ENCODE results near the gene RPS5. TPM values are rescaled to one million over a fixed set of nuclear protein-coding genes. Genes with fewer than 3 reads are reported as not detected.
"Not testable (repeated sequence)": the region's sequence is repeated elsewhere in the genome, so short reads cannot be mapped to it uniquely, and the experiment has no call there.

The RPS5 gene
- total RNA-seq, 1 donor from 2014 or later: 1,982 TPM

- Mint-ChIP-seq H3K27ac (no peak overlapping the region), H3K9me3 (no peaks in the 10 kb centered on the region), H3K36me3 (ENCODE audit: low read depth) (peaks cover 7% of the 10 kb centered on the region), H3K4me3 (peak overlapping the region; percentile 92), H3K27me3 (peaks cover 7% of the 10 kb centered on the region), H3K4me1 (peaks cover 15% of the 10 kb centered on the region)
- intact Hi-C loops (cut with micrococcal nuclease): loop anchor here (2.0 to 10.0 kb wide), 2 partner anchors 67 to 305 kb away; partner anchors contain the start of genes ZNF324 and ZSCAN18
- DNase-seq (no peak), ATAC-seq (ENCODE audit: low read depth) (no peak)
- ChIA-PET POLR2A (interaction anchor here (1.1 kb wide), 1 partner anchor 38 kb away, joined by 3 read pairs; no protein-coding TSS in a partner anchor), CTCF (no interaction called here)
- TF ChIP-seq CTCF (IDR thresholded peaks at IDR 0.05): no peak
These were observed 12.8 kb downstream of the RPS5 start for GRCh38 chr19:58399903-58400302.

GRCh38 chr19:58400316-58400915, 13.3 kb downstream of the RPS5 start:
- intact Hi-C loops (cut with micrococcal nuclease): loop anchor here (2.0 to 10.0 kb wide), 2 partner anchors 66 to 306 kb away; partner anchors contain the start of genes ZNF324 and ZSCAN18
- Mint-ChIP-seq H3K4me3 (peak overlapping the region; percentile 92), H3K27ac (no peak overlapping the region), H3K27me3 (peaks cover 7% of the 10 kb centered on the region), H3K9me3 (no peaks in the 10 kb centered on the region), H3K36me3 (ENCODE audit: low read depth) (peaks cover 2% of the 10 kb centered on the region), H3K4me1 (peaks cover 15% of the 10 kb centered on the region)
- ChIA-PET CTCF (no interaction called here), POLR2A (interaction anchor here (1.1 kb wide), 1 partner anchor 38 kb away, joined by 3 read pairs; no protein-coding TSS in a partner anchor)
- no peak for DNase-seq
- no peak for TF ChIP-seq CTCF (IDR thresholded peaks at IDR 0.05)
- ATAC-seq (ENCODE audit: low read depth): no peak

- peak; percentile 96 for ATAC-seq (ENCODE audit: low read depth)
- intact Hi-C loops (cut with micrococcal nuclease): loop anchor here (1.0 to 10.0 kb wide), 15 partner anchors 14 to 720 kb away; partner anchors contain the start of genes ERVK3-1, RPS5, TRIM28 and ZNF132
- Mint-ChIP-seq H3K36me3 (ENCODE audit: low read depth) (no peaks in the 10 kb centered on the region), H3K4me3 (peak overlapping the region; percentile 92), H3K27ac (peak overlapping the region; percentile 90), H3K27me3 (peaks cover 7% of the 10 kb centered on the region), H3K4me1 (peaks cover 12% of the 10 kb centered on the region), H3K9me3 (no peaks in the 10 kb centered on the region)
- ChIA-PET CTCF (no interaction called here), POLR2A (interaction anchor here (0.6 to 2.2 kb wide), 4 partner anchors 12 to 42 kb away, joined by 3 to 10 read pairs (median 4); partner anchors contain the start of genes RPS5 and ZNF837)
- TF ChIP-seq CTCF (IDR thresholded peaks at IDR 0.05): no peak
- DNase-seq: peak; percentile 96
These were observed 14.1 kb downstream of the RPS5 start for GRCh38 chr19:58400916-58401839.

- POLR2A ChIA-PET: interaction anchor here (0.6 to 2.2 kb wide), 7 partner anchors 15 to 118 kb away, joined by 3 to 10 read pairs (median 3); partner anchors contain the start of genes RPS5, ZBTB45, ZNF132 and ZNF497
- ATAC-seq (ENCODE audit: low read depth) (no peak), DNase-seq (no peak)
- Mint-ChIP-seq H3K27me3 (peaks cover 7% of the 10 kb centered on the region), H3K36me3 (ENCODE audit: low read depth) (no peaks in the 10 kb centered on the region), H3K4me1 (peaks cover 18% of the 10 kb centered on the region), H3K4me3 (peak overlapping the region; percentile 92), H3K9me3 (no peaks in the 10 kb centered on the region), H3K27ac (no peak overlapping the region)
- intact Hi-C loops (cut with micrococcal nuclease): loop anchor here (1.0 to 10.0 kb wide), 15 partner anchors 15 to 721 kb away; partner anchors contain the start of genes ERVK3-1, RPS5, TRIM28 and ZNF132
- no peak for TF ChIP-seq CTCF (IDR thresholded peaks at IDR 0.05)
- CTCF ChIA-PET: no interaction called here
These were observed 14.9 kb downstream of the RPS5 start for GRCh38 chr19:58401840-58402421.

GRCh38 chr19:58403920-58404478, 16.9 kb downstream of the RPS5 start:
- H3K4me3 Mint-ChIP-seq, CTCF ChIA-PET: not testable (repeated sequence)

More at GRCh38 chr19:58403920-58404478, 16.9 kb downstream of the RPS5 start:
- H3K4me1 Mint-ChIP-seq: peaks cover 34% of the 10 kb centered on the region
- intact Hi-C loops (cut with micrococcal nuclease): loop anchor here (10.0 kb wide), 1 partner anchor 309 kb away; the partner anchor contains the start of gene ZSCAN18
- DNase-seq; H3K36me3 Mint-ChIP-seq (ENCODE audit: low read depth); H3K27me3 Mint-ChIP-seq; H3K27ac Mint-ChIP-seq; H3K9me3 Mint-ChIP-seq; ATAC-seq (ENCODE audit: low read depth): not testable (repeated sequence)
- POLR2A ChIA-PET: interaction anchor here (1.0 to 2.2 kb wide), 2 partner anchors 22 to 36 kb away, joined by 3 to 10 read pairs; partner anchors contain the start of genes ZNF132 and ZNF837

All from activated B cell treated with CpG ODN at 0.5 μM for 24 hours (primary cell).